D721Med (cell line): Measurements from ENCODE around the gene ZNF892.
"Not testable (repeated sequence)": the region's sequence is repeated elsewhere in the genome, so short reads cannot be mapped to it uniquely, and the experiment has no call there.

Experiments used
- DNase-seq: peaks from one replicate; pipeline ENCODE4 v3.0.0; 2011; ENCODE audit warnings: low spot score; ENCODE audit not compliant: insufficient read length
- FAIRE-seq: peaks from 2 replicates; lab custom pipeline; 2011; peaks lifted over from hg19 to GRCh38; lab: Jason Lieb, UNC
- CTCF ChIP-seq: IDR thresholded peaks from 2 replicates; pipeline ENCODE4 v1.5.1; 2012; ENCODE audit warnings: mild to moderate bottlenecking, control low read depth; ENCODE audit not compliant: insufficient read depth; ENCODE audit errors: missing control alignments

ZNF892 gene

GRCh38 chr2:95240556-95240955 lies 33.2 kb downstream of the ZNF892 start:
- FAIRE-seq (no peak), DNase-seq (no peak)
- TF ChIP-seq CTCF, result no peak

GRCh38 chr2:95242084-95242483 lies 34.8 kb downstream of the ZNF892 start:
- FAIRE-seq, DNase-seq: not testable (repeated sequence)
